Lower leg skin (tissue), 4 donors: ENCODE results near the gene MAP3K8. TPM values are rescaled to one million over a fixed set of nuclear protein-coding genes. Genes with fewer than 3 reads are reported as not detected.

ENCODE experiments used
- DNase-seq, 2 donors: peaks; one replicate each; pipeline ENCODE4 v3.0.0-alpha.2; 2019; ENCODE audit warnings: low spot score in 2 of 2
- H3K4me3 ChIP-seq: fragments of 200-600 bp; sonication (generic); 2 replicates; pipeline ENCODE4 v1.5.1; 2017; ENCODE audit warnings: mild to moderate bottlenecking, low read depth; ENCODE audit not compliant: poor library complexity, severe bottlenecking
- POLR2A ChIP-seq, 2 donors: fragments of 450-650 bp; IDR thresholded peaks; one replicate each; pipeline ENCODE4 v1.6.1; 2016 to 2017; ENCODE audit warnings: antibody characterized with exemption in 2 of 2, mild to moderate bottlenecking in 1 of 2, moderate library complexity in 1 of 2
- WGBS, 2 donors: methylation state at CpG; one replicate each; pipeline ENCODE4 v1.1.5; 2018; 5-methylcytosine and 5-hydroxymethylcytosine counted together
- intact Hi-C: fragments of 100-400 bp; cut with DNase I; formaldehyde crosslinking; loops from one replicate; pipeline ENCODE4 v1.15.0; 2023; ENCODE audit warnings: low total_unique reads
- total RNA-seq, 4 donors: library from RNA; depleted of rRNA; stranded (reverse); fragments of >200 nt; gene quantifications; one replicate each; pipeline ENCODE4 v1.1.0, GENCODE V29; 2016
- TF ChIP-seq, protein P1 (sequence below), 3 donors: fragments of 450-650 bp; IDR thresholded peaks; one replicate each; pipeline ENCODE4 v1.5.1; 2016; ENCODE audit warnings: antibody characterized with exemption in 3 of 3, mild to moderate bottlenecking in 3 of 3, moderate library complexity in 2 of 3

Gene MAP3K8
- total RNA-seq, 4 donors from 2014 or later = 27.0 to 41.8 (median 35.5) TPM

DNA sequence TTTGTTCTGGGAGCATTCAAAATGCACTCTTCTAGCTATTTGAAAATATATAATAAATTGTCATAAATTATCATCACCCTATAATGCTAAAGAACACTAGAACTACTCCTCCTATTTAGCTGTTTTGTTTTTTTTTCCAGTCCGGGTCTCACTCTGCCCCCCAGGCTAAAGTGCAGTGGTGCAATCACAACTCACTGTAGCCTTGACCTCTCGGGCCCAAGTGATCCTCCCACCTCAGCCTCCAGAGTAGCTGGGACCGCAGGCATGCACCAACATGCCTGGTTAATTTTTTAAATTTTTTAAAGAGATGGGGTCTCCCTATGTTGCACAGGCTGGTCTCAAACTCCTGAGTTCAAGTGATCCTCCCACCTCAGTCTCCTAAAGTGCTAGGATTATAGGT lies 43.8 kb upstream of the MAP3K8 start:
- intact Hi-C loops = loop anchor here (5.0 kb wide), 1 partner anchor 202 kb away; no protein-coding TSS in a partner anchor
- DNase-seq = no peak
- TF ChIP-seq POLR2A (IDR thresholded peaks at IDR 0.05) = no peak
- TF ChIP-seq, protein P1, sequence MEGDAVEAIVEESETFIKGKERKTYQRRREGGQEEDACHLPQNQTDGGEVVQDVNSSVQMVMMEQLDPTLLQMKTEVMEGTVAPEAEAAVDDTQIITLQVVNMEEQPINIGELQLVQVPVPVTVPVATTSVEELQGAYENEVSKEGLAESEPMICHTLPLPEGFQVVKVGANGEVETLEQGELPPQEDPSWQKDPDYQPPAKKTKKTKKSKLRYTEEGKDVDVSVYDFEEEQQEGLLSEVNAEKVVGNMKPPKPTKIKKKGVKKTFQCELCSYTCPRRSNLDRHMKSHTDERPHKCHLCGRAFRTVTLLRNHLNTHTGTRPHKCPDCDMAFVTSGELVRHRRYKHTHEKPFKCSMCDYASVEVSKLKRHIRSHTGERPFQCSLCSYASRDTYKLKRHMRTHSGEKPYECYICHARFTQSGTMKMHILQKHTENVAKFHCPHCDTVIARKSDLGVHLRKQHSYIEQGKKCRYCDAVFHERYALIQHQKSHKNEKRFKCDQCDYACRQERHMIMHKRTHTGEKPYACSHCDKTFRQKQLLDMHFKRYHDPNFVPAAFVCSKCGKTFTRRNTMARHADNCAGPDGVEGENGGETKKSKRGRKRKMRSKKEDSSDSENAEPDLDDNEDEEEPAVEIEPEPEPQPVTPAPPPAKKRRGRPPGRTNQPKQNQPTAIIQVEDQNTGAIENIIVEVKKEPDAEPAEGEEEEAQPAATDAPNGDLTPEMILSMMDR (IDR thresholded peaks at IDR 0.05) = no peak
- WGBS, 2 donors = 81 to 83% methylated on average over 3 of the region's 3 CpGs
- H3K4me3 ChIP-seq = no peak overlapping the region

DNA sequence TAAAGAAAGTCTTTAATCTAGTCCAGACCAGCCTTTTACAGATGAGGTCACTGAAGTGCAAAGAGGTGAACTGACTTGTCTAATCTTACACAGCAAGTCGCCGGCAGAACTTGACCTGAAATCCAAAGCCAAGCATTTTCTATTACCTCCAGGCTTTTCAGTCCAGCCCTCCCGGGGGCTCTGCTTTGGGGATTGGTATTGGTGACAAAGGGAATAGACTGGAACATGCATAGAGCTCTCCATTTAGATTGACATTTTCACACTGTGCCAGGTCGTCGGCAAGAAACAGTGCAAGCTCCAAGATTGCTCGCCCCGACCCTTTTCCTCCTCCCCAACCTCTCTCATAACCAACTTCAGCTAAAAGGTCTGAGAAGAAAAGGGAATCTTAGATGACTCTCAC lies 42.7 kb upstream of the MAP3K8 start:
- no peak for TF ChIP-seq POLR2A (IDR thresholded peaks at IDR 0.05)
- TF ChIP-seq, protein P1 (IDR thresholded peaks at IDR 0.05) = no peak
- intact Hi-C loops = loop anchor here (5.0 kb wide), 1 partner anchor 201 kb away; no protein-coding TSS in a partner anchor
- no peak overlapping the region for H3K4me3 ChIP-seq
- WGBS, 2 donors = 65 to 69% methylated on average over 7 of the region's 7 CpGs
- DNase-seq = no peak

DNA sequence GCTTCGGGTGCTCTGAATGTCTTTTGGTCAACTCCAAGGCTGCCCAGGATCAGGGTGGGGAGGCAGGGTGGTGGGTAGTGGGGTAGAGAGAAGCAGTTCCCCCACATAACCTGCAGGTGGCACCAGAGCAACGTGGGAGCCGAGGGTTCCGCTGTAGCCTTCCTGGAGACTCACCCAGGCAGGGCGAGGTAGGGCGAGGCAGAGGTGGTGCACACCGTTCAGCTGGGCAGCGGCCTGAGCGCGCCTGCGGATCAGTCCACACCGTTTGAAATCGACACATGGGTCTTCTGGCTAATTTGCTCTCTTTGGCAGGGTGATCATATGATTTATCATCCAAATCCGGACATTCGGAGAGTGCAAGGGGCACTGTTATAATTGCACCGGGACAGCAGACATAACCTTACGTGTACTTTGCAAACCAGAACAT lies 41.4 kb upstream of the MAP3K8 start:
- no peak for TF ChIP-seq POLR2A (IDR thresholded peaks at IDR 0.05)
- TF ChIP-seq, protein P1 (IDR thresholded peaks at IDR 0.05) = peak in 1 of 3 donors; percentile 80
- DNase-seq = peak; percentile 50 to 93
- no peak overlapping the region for H3K4me3 ChIP-seq
- intact Hi-C loops = loop anchor here (5.0 kb wide), 1 partner anchor 200 kb away; no protein-coding TSS in a partner anchor
- whole genome bisulfite sequencing, 2 donors = 11 to 12% methylated on average over 17 of the region's 17 CpGs

DNA sequence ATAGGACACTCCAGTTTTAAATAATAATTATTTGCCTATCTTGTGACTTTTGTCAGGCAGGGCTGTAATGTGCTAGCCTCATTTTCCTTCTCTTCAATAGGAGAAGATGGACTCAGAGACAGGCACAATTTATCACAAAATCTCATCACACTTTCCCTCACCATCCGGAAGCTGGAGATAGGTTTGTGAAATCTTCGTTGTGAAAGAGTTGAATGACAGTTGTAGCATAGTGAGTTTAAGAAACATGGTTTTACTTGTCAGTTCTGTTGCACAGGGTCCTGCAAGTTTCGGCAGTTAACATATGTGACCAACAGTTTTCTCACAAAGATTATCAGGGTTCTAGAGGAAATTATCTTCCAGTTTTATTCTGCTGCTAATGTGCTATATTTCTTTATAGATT lies 37.7 kb upstream of the MAP3K8 start:
- no peak overlapping the region for H3K4me3 ChIP-seq
- no peak for TF ChIP-seq POLR2A (IDR thresholded peaks at IDR 0.05)
- TF ChIP-seq, protein P1 (IDR thresholded peaks at IDR 0.05) = no peak
- intact Hi-C loops = no loop called here
- WGBS, 2 donors = 62 to 65% methylated on average over 3 of the region's 3 CpGs
- no peak for DNase-seq

DNA sequence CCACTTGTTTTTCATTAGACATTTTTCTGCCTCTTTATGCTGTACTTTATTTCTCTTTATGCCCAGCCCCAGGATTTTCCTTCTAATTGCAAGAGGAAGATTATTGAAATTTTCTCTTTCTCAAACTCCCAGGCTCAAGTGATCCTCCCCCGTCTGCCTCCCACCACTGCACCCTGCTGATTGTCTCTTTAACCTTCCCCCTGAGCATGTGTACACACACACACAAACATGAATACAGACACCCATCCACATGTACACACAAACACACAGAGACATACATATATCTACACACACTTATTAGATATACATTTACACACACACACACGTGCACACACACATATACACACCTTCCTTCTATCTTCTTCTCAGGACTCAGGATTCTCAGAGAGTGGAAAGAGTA lies 37.3 kb upstream of the MAP3K8 start:
- WGBS, 2 donors = 67 to 81% methylated on average over 2 of the region's 2 CpGs
- no peak overlapping the region for H3K4me3 ChIP-seq
- intact Hi-C loops = no loop called here
- no peak for DNase-seq
- TF ChIP-seq, protein P1 (IDR thresholded peaks at IDR 0.05) = no peak
- TF ChIP-seq POLR2A (IDR thresholded peaks at IDR 0.05) = no peak

DNA sequence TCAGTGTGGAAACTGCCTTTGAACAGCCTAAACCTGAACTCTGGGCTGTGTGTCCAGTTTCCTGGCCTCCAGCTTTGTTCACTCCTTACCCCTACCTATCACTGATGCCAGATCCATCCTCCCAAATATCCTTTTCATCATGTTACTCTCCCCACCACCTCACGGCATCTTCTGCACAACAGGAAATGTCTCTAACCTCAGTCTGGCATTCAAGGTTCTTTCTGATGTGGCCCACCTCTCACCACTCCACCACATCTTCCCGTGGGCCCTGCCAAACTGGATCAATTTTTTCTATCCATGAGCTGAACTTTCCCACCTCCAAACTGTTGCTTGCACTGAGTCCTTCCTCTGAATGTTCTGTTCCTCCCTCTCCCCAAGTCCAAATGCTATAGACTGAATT lies 35.8 kb upstream of the MAP3K8 start:
- TF ChIP-seq, protein P1 (IDR thresholded peaks at IDR 0.05) = no peak
- no peak for TF ChIP-seq POLR2A (IDR thresholded peaks at IDR 0.05)
- no peak for DNase-seq
- intact Hi-C loops = no loop called here
- H3K4me3 ChIP-seq = no peak overlapping the region
- 64 to 67% methylated on average over 2 of the region's 2 CpGs for WGBS, 2 donors
